Measurements from ENCODE around the gene DAP. TPM values are rescaled to one million over a fixed set of nuclear protein-coding genes. Genes with fewer than 3 reads are reported as not detected.

Gene DAP
- total RNA-seq, 2 experiments from 2014 or later: 42.5 to 45.3 TPM

- no peaks in the 10 kb centered on the region for H3K27me3 Mint-ChIP-seq
- no peak for DNase-seq
- H3K36me3 Mint-ChIP-seq (ENCODE audit: low read depth): peaks cover 18% of the 10 kb centered on the region
These were observed 10.1 kb downstream of the DAP start for GRCh38 chr5:10750909-10751308.

DNA sequence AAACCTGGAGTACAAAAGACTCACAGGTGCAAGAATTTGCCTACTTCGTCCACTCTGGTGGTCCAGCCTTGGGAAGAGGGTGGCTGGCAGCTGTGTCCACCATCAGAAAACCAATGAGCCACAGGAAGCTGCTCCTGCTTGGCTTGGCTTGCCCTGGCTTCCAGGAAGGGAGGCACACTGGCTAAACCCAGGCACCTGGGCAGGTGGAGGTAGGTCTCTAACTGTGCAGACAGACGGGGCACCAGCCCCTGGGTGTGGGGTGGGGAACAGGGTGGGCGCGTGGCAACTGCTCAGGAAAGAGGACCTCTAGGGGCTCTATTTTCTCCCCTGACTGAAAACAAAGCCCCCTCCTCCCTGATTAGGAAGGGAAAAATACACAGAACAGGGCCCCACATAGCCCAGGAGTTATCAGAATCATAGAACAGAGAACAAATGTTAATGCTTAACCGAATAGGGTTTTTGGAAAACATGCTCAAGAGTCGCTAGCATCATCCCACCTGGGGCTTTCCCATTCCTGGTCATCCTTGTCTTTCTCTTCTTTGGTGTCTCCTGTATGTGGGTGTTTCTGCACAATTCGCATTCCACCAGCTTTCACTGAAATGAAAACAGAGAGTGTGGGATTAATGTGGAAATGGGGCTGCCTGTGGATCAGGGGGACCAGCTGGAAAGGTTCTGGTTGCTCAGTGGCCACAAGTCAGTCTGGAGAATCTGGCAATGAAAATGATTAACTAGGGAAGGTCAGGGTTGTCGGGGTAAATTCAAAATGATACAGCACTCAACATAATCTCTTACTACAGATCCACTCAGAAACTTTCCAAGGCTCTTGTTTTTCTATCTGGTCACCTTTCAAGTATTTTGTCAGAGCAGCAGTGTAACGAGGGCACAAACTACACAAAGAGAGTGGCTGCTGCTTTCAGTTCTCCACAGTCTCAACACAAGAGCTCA is 13.1 kb downstream of the DAP start:
- no peaks in the 10 kb centered on the region for H3K4me1 Mint-ChIP-seq (ENCODE audit: low read depth)
- no peaks in the 10 kb centered on the region for H3K9me3 Mint-ChIP-seq
- TF ChIP-seq CTCF (IDR thresholded peaks at IDR 0.05): no peak
- ATAC-seq: no peak
- POLR2A ChIA-PET: interaction anchor here (0.6 to 0.9 kb wide), 2 partner anchors 8 to 13 kb away, joined by 3 read pairs; partner anchors contain the start of gene DAP
- DNase-seq: no peak
- CTCF ChIA-PET: interaction anchor here (1.1 kb wide), 1 partner anchor 32 kb away, joined by 3 read pairs; no protein-coding TSS in a partner anchor
- no peak overlapping the region for H3K27ac Mint-ChIP-seq
- H3K36me3 Mint-ChIP-seq (ENCODE audit: low read depth): peaks cover 21% of the 10 kb centered on the region
- H3K4me3 Mint-ChIP-seq: no peak overlapping the region
- H3K27me3 Mint-ChIP-seq: no peaks in the 10 kb centered on the region
- intact Hi-C loops (cut with micrococcal nuclease): no loop called here

More at GRCh38 chr5:10750909-10751308, 10.1 kb downstream of the DAP start:
- Mint-ChIP-seq H3K4me3 (no peak overlapping the region), H3K27ac (no peak overlapping the region), H3K9me3 (no peaks in the 10 kb centered on the region), H3K4me1 (ENCODE audit: low read depth) (peaks cover 10% of the 10 kb centered on the region)
- intact Hi-C loops (cut with micrococcal nuclease): no loop called here
- ATAC-seq: no peak
- POLR2A ChIA-PET: no interaction called here
- TF ChIP-seq CTCF (IDR thresholded peaks at IDR 0.05): no peak
- CTCF ChIA-PET: interaction anchor here (0.9 kb wide), 1 partner anchor 49 kb away, joined by 3 read pairs; no protein-coding TSS in a partner anchor

DNA sequence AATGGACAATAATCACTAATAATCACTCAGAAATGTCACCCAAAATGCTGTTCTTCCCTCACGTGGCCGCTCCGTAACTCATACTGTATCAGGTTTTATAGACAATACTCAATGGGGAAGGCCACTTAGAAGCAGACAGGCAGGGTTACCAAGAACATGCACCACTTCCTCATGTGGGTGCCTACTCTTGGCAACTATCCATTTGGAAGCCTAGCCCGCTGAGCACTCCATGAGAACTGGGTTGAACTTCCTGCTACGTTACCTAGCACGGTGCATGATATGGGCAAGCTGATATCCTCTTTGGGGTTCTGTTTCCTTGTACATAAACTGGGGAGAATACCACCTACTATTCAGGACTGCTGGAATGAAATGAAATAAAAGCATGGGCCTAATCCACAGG is 14.3 kb downstream of the DAP start:
- CTCF ChIA-PET: no interaction called here

DNA sequence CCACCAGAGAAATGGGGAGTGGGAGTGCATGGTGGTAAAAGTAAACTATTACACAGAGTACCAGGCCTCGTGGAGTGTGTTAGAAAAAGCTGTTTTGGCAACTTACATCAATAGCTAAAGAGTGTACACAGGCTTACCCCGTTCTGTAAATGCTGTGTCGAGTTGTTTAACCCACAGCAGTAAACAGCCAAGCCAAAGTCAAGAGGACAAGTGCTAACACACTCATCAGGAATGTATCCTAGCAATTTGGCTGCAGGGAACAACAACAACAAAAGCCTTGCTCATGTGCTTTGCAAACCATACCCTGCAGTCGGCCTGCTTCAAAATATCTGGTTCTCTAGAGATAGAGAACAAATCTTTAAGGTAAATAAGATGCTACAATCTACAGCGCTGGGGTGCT is 15.9 kb downstream of the DAP start:
- no peak overlapping the region for H3K27ac Mint-ChIP-seq

More for the DNA sequence above, 14.3 kb downstream of the DAP start:
- peaks cover 29% of the 10 kb centered on the region for H3K36me3 Mint-ChIP-seq (ENCODE audit: low read depth)
- no peaks in the 10 kb centered on the region for H3K4me1 Mint-ChIP-seq (ENCODE audit: low read depth)
- H3K4me3 Mint-ChIP-seq: no peak overlapping the region
- POLR2A ChIA-PET: no interaction called here
- H3K27me3 Mint-ChIP-seq: no peaks in the 10 kb centered on the region
- ATAC-seq: no peak
- DNase-seq: no peak
- TF ChIP-seq CTCF (IDR thresholded peaks at IDR 0.05): no peak
- intact Hi-C loops (cut with micrococcal nuclease): no loop called here
- no peaks in the 10 kb centered on the region for H3K9me3 Mint-ChIP-seq
- no peak overlapping the region for H3K27ac Mint-ChIP-seq

More for the DNA sequence above, 15.9 kb downstream of the DAP start:
- Mint-ChIP-seq H3K36me3 (ENCODE audit: low read depth) (peaks cover 44% of the 10 kb centered on the region), H3K9me3 (no peaks in the 10 kb centered on the region), H3K27me3 (no peaks in the 10 kb centered on the region), H3K4me1 (ENCODE audit: low read depth) (no peaks in the 10 kb centered on the region), H3K4me3 (no peak overlapping the region)
- intact Hi-C loops (cut with micrococcal nuclease): no loop called here
- ATAC-seq (no peak), DNase-seq (no peak)
- CTCF ChIA-PET: no interaction called here
- POLR2A ChIA-PET: no interaction called here
- TF ChIP-seq CTCF (IDR thresholded peaks at IDR 0.05): no peak
